Measurements from ENCODE around the gene ACOT13. TPM values are rescaled to one million over a fixed set of nuclear protein-coding genes. Genes with fewer than 3 reads are reported as not detected.
"Not testable (repeated sequence)": the region's sequence is repeated elsewhere in the genome, so short reads cannot be mapped to it uniquely, and the experiment has no call there.

ACOT13 gene
- total RNA-seq, 4 donors from 2014 or later = 4.8 to 14.7 (median 10.9) TPM

DNA sequence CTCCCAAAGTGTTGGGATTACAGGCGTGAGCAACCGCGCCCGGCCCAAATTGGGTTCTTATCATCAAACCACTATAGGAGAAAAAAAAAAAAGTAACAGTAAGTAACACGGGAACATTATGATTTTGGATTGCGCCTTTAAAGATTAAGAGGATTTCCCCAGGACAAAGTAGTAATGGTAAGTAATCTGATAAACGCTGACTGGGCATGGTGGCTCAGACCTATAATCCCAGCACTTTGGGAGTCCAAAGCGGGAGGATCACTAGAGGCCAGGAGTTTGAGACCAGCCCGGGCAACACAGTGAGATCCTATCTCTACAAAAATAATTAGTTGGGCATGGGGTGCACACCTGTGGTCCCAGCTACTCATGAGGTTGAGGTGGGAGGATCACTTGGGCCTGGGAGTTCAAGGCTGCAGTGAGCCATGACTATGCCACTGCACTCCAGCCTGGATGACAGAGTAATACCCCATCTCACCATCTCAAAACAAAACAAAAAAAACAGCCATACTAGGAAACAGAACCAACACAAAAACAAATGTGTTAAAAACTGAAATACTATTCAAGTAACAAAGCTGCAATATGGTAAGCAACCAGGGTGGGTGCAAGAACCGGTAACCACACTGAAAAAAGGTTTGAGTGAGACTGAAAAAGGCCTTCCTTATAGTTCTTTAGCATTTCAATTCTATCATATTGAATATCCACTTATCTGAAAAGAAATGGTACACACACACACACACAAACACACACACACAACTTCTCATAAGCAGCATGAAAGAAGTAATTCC lies 43.8 kb downstream of the ACOT13 start:
- DNase-seq (ENCODE audit: low spot score in 2 of 2) = no peak
- H3K27ac ChIP-seq = no peak overlapping the region
- 95% methylated on average over 10 of the region's 10 CpGs for WGBS
- H3K4me1 ChIP-seq = peaks cover 56% of the 10 kb centered on the region
- H3K9me3 ChIP-seq = no peaks in the 10 kb centered on the region
- TF ChIP-seq, protein P1, sequence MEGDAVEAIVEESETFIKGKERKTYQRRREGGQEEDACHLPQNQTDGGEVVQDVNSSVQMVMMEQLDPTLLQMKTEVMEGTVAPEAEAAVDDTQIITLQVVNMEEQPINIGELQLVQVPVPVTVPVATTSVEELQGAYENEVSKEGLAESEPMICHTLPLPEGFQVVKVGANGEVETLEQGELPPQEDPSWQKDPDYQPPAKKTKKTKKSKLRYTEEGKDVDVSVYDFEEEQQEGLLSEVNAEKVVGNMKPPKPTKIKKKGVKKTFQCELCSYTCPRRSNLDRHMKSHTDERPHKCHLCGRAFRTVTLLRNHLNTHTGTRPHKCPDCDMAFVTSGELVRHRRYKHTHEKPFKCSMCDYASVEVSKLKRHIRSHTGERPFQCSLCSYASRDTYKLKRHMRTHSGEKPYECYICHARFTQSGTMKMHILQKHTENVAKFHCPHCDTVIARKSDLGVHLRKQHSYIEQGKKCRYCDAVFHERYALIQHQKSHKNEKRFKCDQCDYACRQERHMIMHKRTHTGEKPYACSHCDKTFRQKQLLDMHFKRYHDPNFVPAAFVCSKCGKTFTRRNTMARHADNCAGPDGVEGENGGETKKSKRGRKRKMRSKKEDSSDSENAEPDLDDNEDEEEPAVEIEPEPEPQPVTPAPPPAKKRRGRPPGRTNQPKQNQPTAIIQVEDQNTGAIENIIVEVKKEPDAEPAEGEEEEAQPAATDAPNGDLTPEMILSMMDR (IDR thresholded peaks at IDR 0.05) = no peak
- TF ChIP-seq POLR2AphosphoS5 (IDR thresholded peaks at IDR 0.05) (no peak), POLR2A (IDR thresholded peaks at IDR 0.05) (no peak), EP300 (IDR thresholded peaks at IDR 0.05) (no peak)
- H3K4me3 ChIP-seq = no peak overlapping the region
- H3K36me3 ChIP-seq = peaks cover 99% of the 10 kb centered on the region
- H3K27me3 ChIP-seq = no peaks in the 10 kb centered on the region

DNA sequence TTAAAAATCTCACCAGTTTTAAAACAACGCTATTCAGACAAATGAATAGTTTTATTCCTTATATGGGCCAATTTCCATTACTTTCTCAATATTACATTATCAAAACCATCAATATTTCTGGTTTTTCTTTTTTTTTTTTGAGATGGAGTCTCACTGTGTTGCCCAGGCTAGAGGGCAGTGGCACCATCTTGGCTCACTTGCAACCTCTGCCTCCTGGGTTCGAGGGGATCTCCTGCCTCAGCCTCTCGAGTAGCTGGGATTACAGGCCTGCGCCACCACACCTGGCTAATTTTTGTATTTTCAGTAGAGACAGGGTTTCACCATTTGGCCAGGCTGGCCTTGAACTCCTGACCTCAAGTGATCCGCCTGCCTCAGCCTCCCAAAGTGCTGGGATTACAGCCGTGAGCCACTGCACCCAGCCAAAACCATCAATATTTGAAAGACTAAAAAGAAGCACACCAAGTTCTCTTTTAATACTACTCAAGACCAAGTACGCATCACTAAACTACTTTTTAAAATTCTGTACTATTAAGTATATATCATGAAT lies 49.8 kb downstream of the ACOT13 start:
- Histone ChIP-seq H3K4me1 (peaks cover 73% of the 10 kb centered on the region), H3K36me3 (peaks cover 54% of the 10 kb centered on the region)
- not testable (repeated sequence) for DNase-seq (ENCODE audit: low spot score in 2 of 2)

DNA sequence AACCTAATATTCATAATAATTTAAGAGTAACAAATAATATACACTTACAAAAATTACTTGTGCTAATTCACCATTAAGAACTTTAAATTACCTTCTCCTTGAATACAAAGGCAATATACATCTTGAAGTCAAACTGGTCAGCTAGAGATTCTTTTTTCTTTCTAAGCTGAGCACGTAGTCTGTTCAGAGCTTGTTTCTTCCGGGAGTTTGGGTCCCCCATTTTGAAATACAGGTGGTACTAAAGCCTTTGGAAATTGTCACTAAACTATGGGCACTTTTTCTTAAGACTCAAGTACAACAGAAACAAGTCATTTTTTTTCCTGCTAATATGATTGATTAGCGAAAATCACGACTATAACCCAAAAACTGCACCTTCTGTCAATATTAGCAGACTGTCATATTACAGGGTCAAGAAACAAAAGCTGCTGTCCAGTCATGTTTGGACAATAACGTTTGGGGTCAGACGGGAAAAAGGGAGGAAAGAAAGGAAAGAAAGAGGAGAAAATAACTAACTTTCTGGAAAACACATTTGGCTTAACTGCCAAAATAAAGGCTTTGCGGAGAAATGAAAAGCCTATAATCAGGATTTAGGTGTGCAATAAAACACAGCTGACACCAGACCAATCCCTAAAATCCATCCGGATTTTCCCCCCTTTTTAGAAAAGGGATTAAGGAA lies 51.7 kb downstream of the ACOT13 start:
- H3K36me3 ChIP-seq = peaks cover 35% of the 10 kb centered on the region
- peak overlapping the region; percentile 99 for H3K4me3 ChIP-seq
- peak overlapping the region; percentile 100 for H3K27ac ChIP-seq
- WGBS = 8% methylated on average over 8 of the region's 8 CpGs
- no peaks in the 10 kb centered on the region for H3K9me3 ChIP-seq
- H3K27me3 ChIP-seq = no peaks in the 10 kb centered on the region
- TF ChIP-seq POLR2A (IDR thresholded peaks at IDR 0.05) (no peak), EP300 (IDR thresholded peaks at IDR 0.05) (no peak), POLR2AphosphoS5 (IDR thresholded peaks at IDR 0.05) (no peak)
- TF ChIP-seq, protein P1 (IDR thresholded peaks at IDR 0.05) = no peak
- H3K4me1 ChIP-seq = peaks cover 62% of the 10 kb centered on the region
- no peak for DNase-seq (ENCODE audit: low spot score in 2 of 2)

More for the DNA sequence above, 49.8 kb downstream of the ACOT13 start:
- peak overlapping the region; percentile 99 for H3K4me3 ChIP-seq
- H3K27me3 ChIP-seq, H3K9me3 ChIP-seq, H3K27ac ChIP-seq: not testable (repeated sequence)
- WGBS = 84% methylated on average over 7 of the region's 7 CpGs

DNA sequence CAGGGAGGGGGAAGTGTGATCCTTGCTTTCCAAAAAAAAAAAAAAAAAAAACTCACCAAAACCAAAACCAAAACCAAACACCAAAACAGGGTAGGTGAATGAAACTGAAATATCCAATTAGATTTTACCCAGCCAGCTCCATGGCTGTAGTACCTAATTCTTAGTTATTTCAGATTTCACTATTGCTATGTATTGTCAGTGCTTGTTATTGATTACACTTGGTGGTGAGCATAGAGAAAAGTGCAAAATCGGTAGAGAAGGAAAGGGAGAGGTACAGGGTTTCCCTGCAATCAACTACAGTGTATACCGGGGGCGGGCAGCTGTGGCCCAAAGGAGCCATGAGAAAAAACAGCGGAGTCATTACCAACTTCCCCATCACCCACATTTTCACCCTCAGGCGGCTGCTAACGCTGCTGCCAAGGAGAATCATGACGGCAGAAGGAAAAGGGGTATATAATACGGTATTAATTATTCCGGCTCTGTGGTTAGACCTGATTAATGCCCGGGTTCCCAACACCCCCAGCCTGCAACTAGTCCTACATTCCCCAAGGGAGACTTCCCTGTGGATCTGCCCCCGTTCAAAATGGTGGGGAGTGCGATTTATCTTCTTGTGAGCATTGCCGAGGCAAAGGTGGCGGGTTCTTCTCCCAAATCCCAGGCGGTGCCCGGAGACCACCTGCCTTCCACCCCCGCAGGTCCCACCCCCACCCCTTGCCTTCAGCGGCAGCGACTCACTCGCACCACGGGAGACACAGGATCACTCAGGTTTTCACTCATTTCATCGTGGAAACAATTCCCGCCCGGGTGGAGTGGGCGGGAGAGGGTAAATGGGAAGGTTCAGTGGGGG lies 52.5 kb downstream of the ACOT13 start, which contains the start of gene C6orf62:
Gene C6orf62, minus strand, starts transcription at position 30 of the 847 bp plus-strand sequence. CDS start 486 bp downstream, outside the sequence.
- DNase-seq (ENCODE audit: low spot score in 2 of 2) = no peak
- under 1% methylated on average over 22 of the region's 25 CpGs for WGBS
- Histone ChIP-seq H3K27ac (peak within 1 kb of the TSS; percentile 100), H3K4me3 (peak within 1 kb of the TSS; percentile 99), H3K36me3 (peaks cover 29% of the 10 kb centered on the region), H3K4me1 (peaks cover 54% of the 10 kb centered on the region), H3K9me3 (no peaks in the 10 kb centered on the region), H3K27me3 (no peaks in the 10 kb centered on the region)
- TF ChIP-seq, protein P1 (IDR thresholded peaks at IDR 0.05) = no peak
- TF ChIP-seq POLR2AphosphoS5 (IDR thresholded peaks at IDR 0.05) = no peak
- TF ChIP-seq POLR2A (IDR thresholded peaks at IDR 0.05) = no peak
- TF ChIP-seq EP300 (IDR thresholded peaks at IDR 0.05) = no peak

DNA sequence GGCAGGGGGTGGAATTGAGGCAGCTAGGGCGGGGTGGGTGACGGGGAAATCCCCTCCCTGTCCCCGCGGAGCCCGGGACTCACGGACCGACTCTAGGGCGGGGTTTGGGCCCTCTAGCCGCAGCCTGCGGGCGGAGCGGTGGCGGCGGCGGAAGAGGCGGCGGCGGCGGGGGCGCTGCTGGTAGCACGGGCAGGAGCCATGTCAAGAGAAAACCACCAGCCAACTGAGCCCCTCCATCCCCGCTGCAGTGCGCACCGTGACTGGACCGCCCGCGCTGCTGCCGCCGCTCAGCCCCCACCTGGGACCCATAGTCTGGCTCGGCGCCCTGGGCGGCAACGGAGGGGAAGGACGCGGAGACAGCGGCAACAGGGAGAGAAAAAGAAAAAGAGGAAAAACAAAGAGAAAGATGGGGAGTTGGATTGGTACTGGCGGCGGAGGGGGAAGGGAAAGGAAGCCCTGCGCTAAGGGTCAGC lies 53.3 kb downstream of the ACOT13 start:
- H3K9me3 ChIP-seq = no peaks in the 10 kb centered on the region
- H3K27me3 ChIP-seq = no peaks in the 10 kb centered on the region
- 0% methylated on average over 38 of the region's 39 CpGs for WGBS
- peak overlapping the region; percentile 99 for H3K4me3 ChIP-seq
- TF ChIP-seq EP300 (IDR thresholded peaks at IDR 0.05) (no peak), POLR2A (IDR thresholded peaks at IDR 0.05) (no peak), POLR2AphosphoS5 (IDR thresholded peaks at IDR 0.05) (peak in 2 of 3 donors; percentile 36 to 74)
- TF ChIP-seq, protein P1 (IDR thresholded peaks at IDR 0.05) = no peak
- H3K27ac ChIP-seq = peak overlapping the region; percentile 100
- DNase-seq (ENCODE audit: low spot score in 2 of 2) = peak; percentile 82 to 83
- peaks cover 46% of the 10 kb centered on the region for H3K4me1 ChIP-seq
- peaks cover 21% of the 10 kb centered on the region for H3K36me3 ChIP-seq
